HG03139 (cell line): ENCODE data around the gene NUMBL.

Experiments
- ATAC-seq: cut with Tn5 transposase; IDR thresholded peaks from one replicate; pipeline ENCODE4 v1.9.1; 2021; ENCODE audit not compliant: unreplicated experiment

Gene NUMBL

DNA sequence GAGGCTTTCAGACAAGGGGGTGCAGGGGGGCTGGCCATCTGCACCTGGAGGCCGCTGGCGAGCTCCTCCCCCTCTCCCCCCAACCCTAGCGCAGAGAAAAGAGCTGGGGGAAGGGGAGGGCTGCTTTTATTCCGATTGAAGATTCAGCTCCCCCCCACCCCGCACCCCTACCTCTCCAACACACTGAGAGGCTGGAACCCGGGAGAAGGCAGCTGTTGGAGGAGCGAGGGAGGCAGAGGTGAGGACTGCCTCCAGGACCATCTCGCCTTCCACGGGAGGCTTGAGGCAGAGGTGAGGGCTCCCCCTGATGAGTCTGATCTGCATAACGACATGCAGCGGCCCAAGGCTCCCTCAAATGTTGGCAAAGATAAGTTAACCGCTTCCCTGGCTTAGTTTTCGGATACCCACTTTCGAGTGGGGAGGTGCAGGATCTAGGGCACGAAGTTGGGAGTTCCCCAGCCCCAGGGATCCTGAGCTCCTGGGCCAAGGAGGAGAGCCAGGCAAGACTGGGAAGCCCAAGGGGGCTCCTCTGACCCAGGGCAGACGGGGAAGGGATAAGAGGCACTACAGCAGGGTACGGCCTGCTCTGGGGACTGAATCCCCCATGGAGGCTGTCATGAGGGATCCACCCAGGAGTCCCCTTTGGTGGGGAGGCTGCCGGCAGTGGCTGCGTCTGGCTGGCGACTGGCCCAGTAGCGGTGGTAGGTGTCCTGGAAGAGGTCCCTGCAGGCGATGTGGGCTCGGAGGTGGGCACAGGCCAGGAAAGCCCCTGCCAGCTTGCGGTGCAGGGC is 1.2 kb upstream of the NUMBL start:
- ATAC-seq: no peak

GRCh38 chr19:40690693-40691420 is 406 bp upstream of the NUMBL start:
- peak; percentile 36 for ATAC-seq

GRCh38 chr19:40689339-40690049 is 957 bp downstream of the NUMBL start:
- ATAC-seq: no peak

- no peak for ATAC-seq
These were observed 1.5 kb downstream of the NUMBL start for GRCh38 chr19:40688987-40689338.

DNA sequence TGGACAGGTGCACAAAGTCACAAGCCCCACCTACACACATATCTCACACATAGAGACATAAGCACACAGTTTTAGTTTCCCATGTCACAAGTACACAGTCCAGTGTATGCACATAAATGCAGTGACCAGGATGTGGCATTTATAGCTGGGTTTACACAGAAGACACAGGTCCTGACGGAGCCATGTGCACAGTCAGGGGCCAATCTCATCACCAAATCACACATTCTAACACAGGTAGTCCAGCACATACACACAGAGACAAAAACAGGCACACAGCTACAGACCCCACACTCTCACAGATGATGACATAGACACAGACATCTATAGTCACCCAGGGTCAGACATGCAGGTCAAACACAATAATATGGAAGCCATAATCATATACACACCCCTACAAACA is 2.1 kb downstream of the NUMBL start:
- ATAC-seq: no peak

GRCh38 chr19:40687525-40688016 is 2.9 kb downstream of the NUMBL start:
- ATAC-seq: no peak

DNA sequence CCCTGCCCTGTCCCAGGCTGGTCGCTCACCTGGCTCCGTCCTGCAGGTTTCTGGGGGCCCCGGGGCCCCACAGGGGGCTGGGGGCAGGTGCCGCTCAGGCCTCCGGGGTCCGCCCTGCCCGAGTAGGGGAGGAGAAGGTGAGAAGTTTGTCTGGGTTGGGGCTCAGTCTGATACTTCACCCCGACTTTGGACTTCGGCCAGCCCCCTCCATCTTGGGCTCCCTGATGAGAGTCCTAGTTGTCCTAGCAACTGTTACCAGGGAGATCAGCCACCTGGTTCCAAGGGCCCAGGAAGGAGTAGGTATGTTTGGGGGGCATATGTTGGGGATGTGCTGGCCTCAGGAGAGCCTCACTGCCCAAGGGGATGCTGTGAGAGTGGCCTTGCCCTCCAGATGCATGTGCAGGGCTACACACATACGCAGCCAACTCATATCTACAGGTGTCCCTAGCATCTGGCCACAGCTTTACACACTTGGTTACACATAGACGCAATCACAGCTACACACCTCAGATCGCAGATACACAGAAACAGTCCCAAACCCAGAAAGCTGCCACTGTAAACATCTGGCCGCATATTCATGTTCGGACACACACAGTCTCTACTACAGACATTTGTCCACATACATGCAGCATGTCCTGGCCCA is 3.4 kb downstream of the NUMBL start:
- no peak for ATAC-seq

DNA sequence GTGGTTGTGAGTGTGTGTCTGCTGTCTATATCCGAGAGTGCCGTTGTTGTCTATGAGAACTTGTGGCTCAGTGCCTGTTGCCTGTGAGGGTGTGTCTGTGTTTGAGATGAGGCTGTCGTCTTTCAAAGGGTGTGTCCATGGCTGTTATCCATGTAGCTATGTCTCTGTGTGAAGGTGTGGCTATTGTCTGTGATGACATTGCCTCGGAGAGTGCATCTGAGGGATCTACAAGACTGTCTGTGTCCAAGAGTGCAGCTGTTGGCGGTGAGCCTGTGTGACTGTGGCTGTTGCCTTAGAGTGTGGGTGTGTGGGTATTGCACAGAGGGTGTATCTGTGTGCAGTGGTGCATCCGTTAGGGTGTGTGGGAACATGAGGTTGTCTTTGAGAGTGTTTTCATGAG is 4.9 kb downstream of the NUMBL start:
- ATAC-seq: no peak

GRCh38 chr19:40685016-40685526 is 5.4 kb downstream of the NUMBL start:
- ATAC-seq: no peak

- ATAC-seq: no peak
These were observed 6.2 kb downstream of the NUMBL start for GRCh38 chr19:40684280-40684679.

DNA sequence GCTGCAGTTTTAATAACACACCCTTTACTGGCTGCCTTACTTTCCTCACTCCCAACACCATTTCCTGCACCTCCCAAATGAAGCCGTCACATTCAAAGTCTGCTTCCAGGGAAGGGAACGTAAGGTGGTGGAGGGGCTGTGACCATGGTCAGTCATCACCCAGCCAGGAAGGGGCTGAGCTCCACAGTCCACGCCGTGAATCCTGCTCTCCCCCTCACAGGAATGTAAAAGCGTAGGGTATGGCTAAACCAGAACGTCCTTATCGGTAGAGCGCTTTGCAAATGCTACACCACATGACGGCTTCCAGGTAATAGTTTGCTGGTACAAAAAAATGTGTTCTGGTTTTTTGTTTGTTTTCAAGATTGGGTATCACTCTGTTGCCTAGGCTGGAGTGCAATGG is 7.0 kb downstream of the NUMBL start:
- ATAC-seq: no peak

DNA sequence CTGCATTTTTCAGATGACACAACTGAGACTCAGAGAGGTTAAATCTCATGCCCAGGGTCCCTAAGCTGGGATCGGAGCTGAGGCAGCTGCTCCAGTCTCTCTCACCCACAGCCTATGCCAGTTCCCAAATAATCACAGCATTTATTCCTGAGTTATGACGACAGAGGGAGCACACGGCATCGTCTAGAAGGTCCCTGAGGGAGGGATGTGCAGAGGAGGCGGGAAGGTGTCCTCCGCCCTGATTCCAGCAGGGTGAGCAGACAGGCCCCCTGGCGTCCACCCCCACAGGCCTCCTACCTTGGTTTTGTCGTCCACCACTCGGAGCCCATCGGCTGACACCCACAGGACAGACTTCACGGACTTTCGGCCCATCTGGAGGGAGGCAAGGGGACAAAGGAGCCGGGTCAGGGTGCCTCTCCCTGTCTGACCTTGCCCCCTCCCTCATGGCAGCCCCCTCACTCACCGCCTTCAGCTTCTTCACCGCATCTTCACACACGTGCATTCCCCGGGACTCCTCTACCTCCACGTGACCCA is 8.0 kb downstream of the NUMBL start:
- no peak for ATAC-seq

- ATAC-seq: no peak
These were observed 9.4 kb downstream of the NUMBL start for GRCh38 chr19:40681039-40681438.

- no peak for ATAC-seq
These were observed 13.3 kb downstream of the NUMBL start for GRCh38 chr19:40677156-40677555.

DNA sequence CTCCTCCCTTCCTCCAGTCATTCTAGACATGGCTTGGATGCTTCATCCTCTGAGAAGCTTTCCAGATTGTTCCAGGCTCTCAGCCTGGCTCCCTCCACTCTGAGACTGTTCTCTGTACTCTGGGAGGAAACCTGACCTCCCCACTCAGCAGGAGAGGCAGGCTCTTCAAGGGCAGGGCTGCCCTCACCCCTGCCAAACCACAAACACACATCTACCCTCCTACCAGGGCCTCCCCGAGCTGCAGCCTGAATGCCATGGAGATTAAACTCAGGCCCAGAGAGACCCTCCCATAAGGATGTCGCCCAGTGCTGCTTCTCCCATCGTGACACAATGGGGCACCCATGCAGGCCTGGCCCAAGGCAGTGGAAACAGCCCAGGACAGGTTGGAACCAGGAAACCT is 16.2 kb downstream of the NUMBL start:
- ATAC-seq: no peak

DNA sequence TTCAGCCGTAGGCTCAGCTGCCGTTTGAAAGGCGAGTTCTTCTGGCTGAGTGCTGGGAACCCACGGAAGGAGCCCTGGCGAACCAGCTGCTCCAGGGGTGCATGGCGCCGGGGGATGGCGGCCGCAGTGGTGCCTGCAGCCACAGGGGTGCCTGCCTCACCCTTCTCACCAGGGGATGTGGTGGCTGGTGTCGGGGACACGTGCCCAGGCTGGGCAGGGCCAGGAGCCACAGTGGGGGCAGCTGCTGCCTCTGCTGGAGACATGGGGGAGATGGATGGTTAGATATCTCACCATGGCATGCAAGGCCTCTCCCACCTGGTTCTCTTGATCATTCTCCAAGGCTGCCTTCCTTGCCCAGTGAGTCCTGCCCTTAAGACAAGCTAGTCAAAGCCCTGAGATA is 17.1 kb downstream of the NUMBL start:
- no peak for ATAC-seq

- ATAC-seq: no peak
These were observed 17.7 kb downstream of the NUMBL start for GRCh38 chr19:40672573-40673299.

- ATAC-seq: no peak
These were observed 18.4 kb downstream of the NUMBL start for GRCh38 chr19:40672038-40672437.

DNA sequence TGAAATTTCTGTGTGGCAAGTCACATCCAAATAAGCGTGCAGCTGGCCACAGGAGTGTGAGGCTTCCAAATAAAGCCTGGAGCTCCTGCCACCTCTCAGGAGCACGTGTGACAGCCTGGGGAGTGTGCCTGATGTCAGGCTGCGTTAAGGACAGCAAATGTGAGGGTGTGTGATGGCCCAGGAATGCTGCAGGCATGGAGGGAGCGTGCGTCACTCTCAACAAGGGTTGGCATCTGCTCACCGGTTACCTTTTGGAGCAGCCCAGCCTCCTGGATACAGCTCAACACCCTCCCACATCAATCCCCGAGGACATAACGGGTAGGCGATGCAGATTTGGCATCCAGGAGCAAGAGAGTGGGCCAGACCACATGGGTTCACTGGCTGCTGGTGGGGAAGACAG is 19.0 kb downstream of the NUMBL start:
- ATAC-seq: no peak

- no peak for ATAC-seq
These were observed 21.3 kb downstream of the NUMBL start for GRCh38 chr19:40668991-40669614.
